ENCODE data around the gene FUBP3. TPM values are rescaled to one million over a fixed set of nuclear protein-coding genes. Genes with fewer than 3 reads are reported as not detected.
"Not testable (repeated sequence)": the region's sequence is repeated elsewhere in the genome, so short reads cannot be mapped to it uniquely, and the experiment has no call there.

Gene FUBP3
- total RNA-seq, 1 experiment from 2014 or later: 33.0 TPM

- DNase-seq (ENCODE audit: low read depth): peak; percentile 76
These were observed 103.2 kb downstream of the FUBP3 start for GRCh38 chr9:130682421-130683121.

GRCh38 chr9:130685104-130685503 lies 105.7 kb downstream of the FUBP3 start:
- no peak for DNase-seq (ENCODE audit: low read depth)

DNA sequence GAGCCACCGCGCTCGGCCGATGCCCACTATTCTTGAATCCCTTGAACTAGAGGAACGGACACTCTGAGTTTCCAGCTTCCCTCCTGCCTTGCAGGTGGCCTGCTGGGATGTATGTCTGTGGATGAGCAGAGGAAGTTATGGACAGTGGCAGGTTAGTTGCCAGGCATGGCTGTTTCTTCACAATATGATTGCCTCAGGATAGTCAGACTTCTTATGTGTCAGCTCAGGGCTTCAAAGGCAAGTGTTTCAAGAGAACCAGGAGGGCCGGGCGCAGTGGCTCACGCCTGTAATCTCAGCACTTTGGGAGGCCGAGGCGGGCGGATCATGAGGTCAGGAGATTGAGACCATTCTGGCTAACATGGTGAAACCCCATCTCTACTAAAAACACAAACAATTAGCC lies 106.6 kb downstream of the FUBP3 start:
- not testable (repeated sequence) for DNase-seq (ENCODE audit: low read depth)

- no peak for DNase-seq (ENCODE audit: low read depth)
These were observed 108.2 kb downstream of the FUBP3 start for GRCh38 chr9:130687615-130688014.

Other genes starting within 250 kb of the FUBP3 start
- 247 and 249 TPM in 2 replicates for gene ASS1, start 134.6 kb upstream of the FUBP3 start, total RNA-seq (2014; rRNA removed; shearing (Covaris generic))
- gene PRDM12, start 85.0 kb downstream of the FUBP3 start, total RNA-seq (2014; rRNA removed; shearing (Covaris generic)): not detected in 2 replicates
- 33.9 and 40.7 TPM in 2 replicates for gene EXOSC2, start 114.2 kb downstream of the FUBP3 start, total RNA-seq (2014; rRNA removed; shearing (Covaris generic))

Measured in RPMI7951 (cell line).